Measurements from ENCODE around the gene CXCL14.

The CXCL14 gene

GRCh38 chr5:135578685-135579341, at the start of gene CXCL14:
Gene CXCL14 (minus strand): TSS chr5:135578991. CDS start chr5:135578778, 213 bp downstream.
- H4K20me1 ChIP-seq (ENCODE audit: insufficient read depth, low read length), result no peaks in the 10 kb centered on the region
- TF ChIP-seq EZH2phosphoT487 (IDR thresholded peaks at IDR 0.05; ENCODE audit: low read length) (no peak), EZH2 (optimal IDR thresholded peaks at IDR 0.05; ENCODE audit: low read depth, low read length) (no peak), CTCF (IDR thresholded peaks at IDR 0.05; ENCODE audit: low read length) (no peak)
- no peaks in the 10 kb centered on the region for H3K79me2 ChIP-seq (ENCODE audit: low read length)
- no peaks in the 10 kb centered on the region for H3K4me1 ChIP-seq (ENCODE audit: low read length)
- H3K9ac ChIP-seq (ENCODE audit: low read length), result no peak within 1 kb of the TSS
- no peaks in the 10 kb centered on the region for H3K9me2 ChIP-seq (replicated peaks; ENCODE audit: insufficient read depth, low read length)
- peaks cover 21% of the 10 kb centered on the region for H3K27me3 ChIP-seq (replicated peaks; ENCODE audit: insufficient read depth, low read length)
- no peaks in the 10 kb centered on the region for H3F3A ChIP-seq (ENCODE audit: insufficient read depth, low read length)
- H3K4me2 ChIP-seq (ENCODE audit: low read depth, low read length), result no peak within 1 kb of the TSS
- no peak within 1 kb of the TSS for H3K4me3 ChIP-seq (ENCODE audit: low read length)
- H3K36me3 ChIP-seq (replicated peaks; ENCODE audit: insufficient read depth, low read length), result no peaks in the 10 kb centered on the region
- H3K27ac ChIP-seq (ENCODE audit: low read length), result no peak within 1 kb of the TSS
- no peak for DNase-seq
- H2AFZ ChIP-seq (ENCODE audit: low read length), result no peak within 1 kb of the TSS
- H3K9me3 ChIP-seq (replicated peaks; ENCODE audit: insufficient read depth, low read length), result no peaks in the 10 kb centered on the region

- Histone ChIP-seq H3F3A (ENCODE audit: insufficient read depth, low read length) (no peaks in the 10 kb centered on the region), H3K9ac (ENCODE audit: low read length) (no peak overlapping the region), H4K20me1 (ENCODE audit: insufficient read depth, low read length) (no peaks in the 10 kb centered on the region), H3K4me2 (ENCODE audit: low read depth, low read length) (no peak overlapping the region), H3K4me1 (ENCODE audit: low read length) (no peaks in the 10 kb centered on the region), H3K27ac (ENCODE audit: low read length) (no peak overlapping the region), H2AFZ (ENCODE audit: low read length) (no peak overlapping the region), H3K36me3 (replicated peaks; ENCODE audit: insufficient read depth, low read length) (no peaks in the 10 kb centered on the region), H3K9me2 (replicated peaks; ENCODE audit: insufficient read depth, low read length) (no peaks in the 10 kb centered on the region), H3K27me3 (replicated peaks; ENCODE audit: insufficient read depth, low read length) (no peaks in the 10 kb centered on the region), H3K79me2 (ENCODE audit: low read length) (no peaks in the 10 kb centered on the region), H3K9me3 (replicated peaks; ENCODE audit: insufficient read depth, low read length) (no peaks in the 10 kb centered on the region), H3K4me3 (ENCODE audit: low read length) (no peak overlapping the region)
- no peak for TF ChIP-seq EZH2 (optimal IDR thresholded peaks at IDR 0.05; ENCODE audit: low read depth, low read length)
- TF ChIP-seq CTCF (IDR thresholded peaks at IDR 0.05; ENCODE audit: low read length), result no peak
- TF ChIP-seq EZH2phosphoT487 (IDR thresholded peaks at IDR 0.05; ENCODE audit: low read length), result no peak
- DNase-seq, result no peak
Measured at GRCh38 chr5:135626636-135627035, 47.8 kb upstream of the CXCL14 start.

GRCh38 chr5:135625961-135626360, 47.2 kb upstream of the CXCL14 start:
- Histone ChIP-seq H3K9me2 (replicated peaks; ENCODE audit: insufficient read depth, low read length) (no peaks in the 10 kb centered on the region), H3K4me2 (ENCODE audit: low read depth, low read length) (no peak overlapping the region), H3K27me3 (replicated peaks; ENCODE audit: insufficient read depth, low read length) (no peaks in the 10 kb centered on the region), H3K9ac (ENCODE audit: low read length) (no peak overlapping the region), H3K36me3 (replicated peaks; ENCODE audit: insufficient read depth, low read length) (no peaks in the 10 kb centered on the region), H3K9me3 (replicated peaks; ENCODE audit: insufficient read depth, low read length) (no peaks in the 10 kb centered on the region), H2AFZ (ENCODE audit: low read length) (no peak overlapping the region), H3K27ac (ENCODE audit: low read length) (no peak overlapping the region), H3K4me1 (ENCODE audit: low read length) (no peaks in the 10 kb centered on the region), H3F3A (ENCODE audit: insufficient read depth, low read length) (no peaks in the 10 kb centered on the region), H3K4me3 (ENCODE audit: low read length) (no peak overlapping the region), H4K20me1 (ENCODE audit: insufficient read depth, low read length) (no peaks in the 10 kb centered on the region), H3K79me2 (ENCODE audit: low read length) (no peaks in the 10 kb centered on the region)
- TF ChIP-seq CTCF (IDR thresholded peaks at IDR 0.05; ENCODE audit: low read length) (no peak), EZH2 (optimal IDR thresholded peaks at IDR 0.05; ENCODE audit: low read depth, low read length) (no peak), EZH2phosphoT487 (IDR thresholded peaks at IDR 0.05; ENCODE audit: low read length) (no peak)
- no peak for DNase-seq

Data from MM.1S (cell line).